ENCODE data around the gene TTC21A.
A peak's percentile ranks its signal among the peaks of the same experiment; 100 is the strongest.

TTC21A gene

GRCh38 chr3:39122813-39123212 lies 15.3 kb downstream of the TTC21A start:
- ATAC-seq, result no peak

GRCh38 chr3:39124876-39125840 lies 17.7 kb downstream of the TTC21A start:
- no peak for ATAC-seq

- ATAC-seq, result no peak
Measured at GRCh38 chr3:39125841-39126500, 18.5 kb downstream of the TTC21A start.

GRCh38 chr3:39126532-39127071 lies 19.1 kb downstream of the TTC21A start:
- ATAC-seq, result peak; percentile 51 to 65

GRCh38 chr3:39127269-39127907 lies 19.9 kb downstream of the TTC21A start:
- no peak for ATAC-seq

GRCh38 chr3:39127908-39128304 lies 20.4 kb downstream of the TTC21A start:
- no peak for ATAC-seq

- ATAC-seq, result no peak
Measured at GRCh38 chr3:39128951-39129350, 21.5 kb downstream of the TTC21A start.

GRCh38 chr3:39130026-39130425 lies 22.5 kb downstream of the TTC21A start:
- no peak for ATAC-seq

- ATAC-seq, result no peak
Measured at GRCh38 chr3:39130693-39131265, 23.3 kb downstream of the TTC21A start.

GRCh38 chr3:39132096-39133092 lies 24.9 kb downstream of the TTC21A start:
- no peak for ATAC-seq

- no peak for ATAC-seq
Measured at GRCh38 chr3:39133093-39133490, 25.6 kb downstream of the TTC21A start.

GRCh38 chr3:39133822-39134221 lies 26.3 kb downstream of the TTC21A start:
- peak in 1 of 2 donors; percentile 14 for ATAC-seq

GRCh38 chr3:39134305-39134704 lies 26.8 kb downstream of the TTC21A start:
- no peak for ATAC-seq

GRCh38 chr3:39135170-39135805 lies 27.8 kb downstream of the TTC21A start:
- no peak for ATAC-seq

- ATAC-seq, result no peak
Measured at GRCh38 chr3:39136533-39137434, 29.3 kb downstream of the TTC21A start.

- ATAC-seq, result no peak
Measured at GRCh38 chr3:39137435-39137936, 30.0 kb downstream of the TTC21A start.

- ATAC-seq, result no peak
Measured at GRCh38 chr3:39137991-39138803, 30.7 kb downstream of the TTC21A start.

GRCh38 chr3:39138804-39139415 lies 31.4 kb downstream of the TTC21A start:
- peak in 1 of 2 donors; percentile 41 for ATAC-seq

Data from activated CD4-positive, CD25-positive, alpha-beta regulatory T cell treated with anti-CD3 and anti-CD28 coated beads, Interleukin-2, amount 50 U/mL, for 24 hours (primary cell).